Mesenchymal stem cell (in vitro differentiated cells and primary cell): ENCODE data around the gene ACTL9.

Experiments
- DNase-seq: peaks from one replicate; pipeline ENCODE4 v3.0.0-alpha.2; 2013
- H2AFZ ChIP-seq: one replicate; pipeline ENCODE4 v1.6.1; 2013; ENCODE audit warnings: low read depth, mild to moderate bottlenecking, control low read depth, inconsistent platforms, low read length, moderate library complexity
- H2AK5ac ChIP-seq: 2 replicates; pipeline ENCODE4 v1.6.1; 2013; ENCODE audit warnings: low read length, moderate library complexity, mild to moderate bottlenecking, inconsistent platforms; ENCODE audit not compliant: severe bottlenecking
- H2BK120ac ChIP-seq: one replicate; pipeline ENCODE4 v1.6.1; 2013; ENCODE audit warnings: low read depth, mild to moderate bottlenecking, inconsistent platforms, low read length, moderate library complexity
- H2BK12ac ChIP-seq, 2 experiments: one replicate each; pipeline ENCODE4 v1.6.1; 2013; ENCODE audit warnings: inconsistent platforms in 2 of 2, low read length in 2 of 2, mild to moderate bottlenecking in 2 of 2, moderate library complexity in 2 of 2, control low read depth in 1 of 2
- H2BK15ac ChIP-seq: one replicate; pipeline ENCODE4 v1.6.1; 2013; ENCODE audit warnings: mild to moderate bottlenecking, low read depth, inconsistent platforms; ENCODE audit not compliant: poor library complexity, severe bottlenecking
- H2BK5ac ChIP-seq: 2 replicates; pipeline ENCODE4 v1.6.1; 2013; ENCODE audit warnings: low read depth, mild to moderate bottlenecking, low read length, control low read depth, inconsistent platforms; ENCODE audit not compliant: poor library complexity, severe bottlenecking
- H3K14ac ChIP-seq, 2 experiments: one replicate each; pipeline ENCODE4 v1.6.1; 2013; ENCODE audit warnings: inconsistent platforms in 2 of 2, low read length in 2 of 2, control low read depth in 1 of 2, mild to moderate bottlenecking in 1 of 2, moderate library complexity in 1 of 2
- H3K18ac ChIP-seq, 2 experiments: one replicate each; pipeline ENCODE4 v1.6.1; 2013; ENCODE audit warnings: inconsistent platforms in 2 of 2, low read length in 2 of 2, control low read depth in 1 of 2, low read depth in 1 of 2, mild to moderate bottlenecking in 1 of 2
- H3K23ac ChIP-seq, 2 experiments: one replicate each; pipeline ENCODE4 v1.6.1; 2013; ENCODE audit warnings: inconsistent platforms in 2 of 2, low read length in 2 of 2, mild to moderate bottlenecking in 2 of 2, moderate library complexity in 2 of 2, control low read depth in 1 of 2
- H3K27ac ChIP-seq: 2 replicates; pipeline ENCODE4 v1.5.1; 2013; ENCODE audit warnings: mild to moderate bottlenecking, moderate library complexity, low read length, control low read depth, inconsistent platforms; ENCODE audit not compliant: poor library complexity, severe bottlenecking
- H3K27me3 ChIP-seq, 2 experiments: 2 replicates each; pipeline versions ENCODE4 v1.6.1 to v1.7.0; 2013; ENCODE audit warnings: low read length in 2 of 2, mild to moderate bottlenecking in 2 of 2, moderate library complexity in 2 of 2, control low read depth in 1 of 2, inconsistent platforms in 1 of 2; ENCODE audit not compliant: control insufficient read depth in 1 of 2, insufficient read depth in 1 of 2
- H3K36me3 ChIP-seq, 2 experiments: 2 replicates each; pipeline versions ENCODE4 v1.6.1 to v1.7.0; 2013; ENCODE audit warnings: low read length in 2 of 2, control low read depth in 1 of 2, inconsistent platforms in 1 of 2, low read depth in 1 of 2, mild to moderate bottlenecking in 1 of 2; ENCODE audit not compliant: insufficient read depth in 2 of 2, control insufficient read depth in 1 of 2
- H3K4ac ChIP-seq, 2 experiments: one replicate each; pipeline ENCODE4 v1.6.1; 2013; ENCODE audit warnings: inconsistent platforms in 2 of 2, low read length in 2 of 2, mild to moderate bottlenecking in 2 of 2, moderate library complexity in 2 of 2, control low read depth in 1 of 2, low read depth in 1 of 2
- H3K4me1 ChIP-seq: 2 replicates; pipeline ENCODE4 v1.6.1; 2013; ENCODE audit warnings: low read depth, low read length, control low read depth; ENCODE audit not compliant: control insufficient read depth, insufficient read depth
- H3K4me2 ChIP-seq: 2 replicates; pipeline ENCODE4 v1.6.1; 2013; ENCODE audit warnings: low read length, mild to moderate bottlenecking, inconsistent platforms; ENCODE audit not compliant: poor library complexity, severe bottlenecking
- H3K4me3 ChIP-seq, 2 experiments: 2 replicates each; pipeline versions ENCODE4 v1.5.1 to v1.7.0; 2013; ENCODE audit warnings: low read length in 2 of 2, mild to moderate bottlenecking in 2 of 2, control low read depth in 1 of 2, low read depth in 1 of 2; ENCODE audit not compliant: insufficient read depth in 1 of 2
- H3K79me1 ChIP-seq: replicated peaks from 2 replicates; pipeline ENCODE4 v1.6.1; 2013; ENCODE audit warnings: mild to moderate bottlenecking, control low read depth, low read length, inconsistent platforms; ENCODE audit not compliant: poor library complexity, severe bottlenecking
- H3K9ac ChIP-seq: 2 replicates; pipeline ENCODE4 v1.7.0; 2013; ENCODE audit warnings: mild to moderate bottlenecking, low read length, moderate library complexity
- H3K9me3 ChIP-seq: 2 replicates; pipeline ENCODE4 v1.7.0; 2013; ENCODE audit warnings: mild to moderate bottlenecking, low read length; ENCODE audit not compliant: control insufficient read depth
- H4K8ac ChIP-seq: one replicate; pipeline ENCODE4 v1.6.1; 2013; ENCODE audit warnings: inconsistent platforms, mild to moderate bottlenecking, low read length, moderate library complexity
- H4K91ac ChIP-seq: one replicate; pipeline ENCODE4 v1.6.1; 2013; ENCODE audit warnings: mild to moderate bottlenecking, low read length, inconsistent platforms
- WGBS: methylation state at CpG from one replicate; pipeline ENCODE4 v1.1.7; 2013; ENCODE audit warnings: mixed read lengths; 5-methylcytosine and 5-hydroxymethylcytosine counted together

Gene ACTL9

GRCh38 chr19:8686549-8686948 is 12.0 kb downstream of the ACTL9 start:
- Histone ChIP-seq H2AFZ (no peak overlapping the region), H2AK5ac (no peak overlapping the region), H4K8ac (no peak overlapping the region), H3K18ac (no peak overlapping the region), H2BK12ac (no peak overlapping the region), H3K27me3 (no peaks in the 10 kb centered on the region), H2BK15ac (no peak overlapping the region), H3K4me2 (no peak overlapping the region), H3K23ac (no peak overlapping the region), H2BK5ac (no peak overlapping the region), H3K79me1 (no peaks in the 10 kb centered on the region), H4K91ac (no peak overlapping the region), H3K27ac (no peak overlapping the region), H2BK120ac (no peak overlapping the region), H3K9ac (no peak overlapping the region), H3K36me3 (no peaks in the 10 kb centered on the region), H3K9me3 (peaks cover 2% of the 10 kb centered on the region), H3K4ac (no peak overlapping the region), H3K4me1 (no peaks in the 10 kb centered on the region), H3K4me3 (no peak overlapping the region), H3K14ac (no peak overlapping the region)
- WGBS: 47% methylated on average over 5 of the region's 5 CpGs
- DNase-seq: no peak

- no peak overlapping the region for H3K27ac ChIP-seq
- no peak for DNase-seq
- no peaks in the 10 kb centered on the region for H3K79me1 ChIP-seq
- no peak overlapping the region for H2AFZ ChIP-seq
- H2BK12ac ChIP-seq: no peak overlapping the region
- H3K9me3 ChIP-seq: peaks cover 12% of the 10 kb centered on the region
- H4K8ac ChIP-seq: no peak overlapping the region
- no peaks in the 10 kb centered on the region for H3K27me3 ChIP-seq
- no peak overlapping the region for H2BK15ac ChIP-seq
- no peak overlapping the region for H3K4me3 ChIP-seq
- H3K23ac ChIP-seq: no peak overlapping the region
- H3K18ac ChIP-seq: no peak overlapping the region
- H2AK5ac ChIP-seq: no peak overlapping the region
- no peak overlapping the region for H3K9ac ChIP-seq
- H3K4me1 ChIP-seq: no peaks in the 10 kb centered on the region
- no peak overlapping the region for H3K4ac ChIP-seq
- no peak overlapping the region for H2BK5ac ChIP-seq
- H3K4me2 ChIP-seq: no peak overlapping the region
- no peak overlapping the region for H2BK120ac ChIP-seq
- no peak overlapping the region for H3K14ac ChIP-seq
- WGBS: 81% methylated on average over 18 of the region's 21 CpGs
- no peaks in the 10 kb centered on the region for H3K36me3 ChIP-seq
- H4K91ac ChIP-seq: no peak overlapping the region
Measured at GRCh38 chr19:8684001-8684902, 14.3 kb downstream of the ACTL9 start.

GRCh38 chr19:8682931-8683330 is 15.7 kb downstream of the ACTL9 start:
- no peak overlapping the region for H2BK120ac ChIP-seq
- H3K27me3 ChIP-seq: no peaks in the 10 kb centered on the region
- no peak overlapping the region for H3K23ac ChIP-seq
- H3K27ac ChIP-seq: no peak overlapping the region
- H3K18ac ChIP-seq: no peak overlapping the region
- H2BK12ac ChIP-seq: no peak overlapping the region
- no peak overlapping the region for H4K8ac ChIP-seq
- H3K14ac ChIP-seq: no peak overlapping the region
- H3K4me3 ChIP-seq: no peak overlapping the region
- no peak overlapping the region for H2AFZ ChIP-seq
- no peak overlapping the region for H2BK5ac ChIP-seq
- WGBS: 35% methylated on average over 1 of the region's 1 CpG
- DNase-seq: no peak
- H3K4me2 ChIP-seq: no peak overlapping the region
- H3K79me1 ChIP-seq: no peaks in the 10 kb centered on the region
- H3K4ac ChIP-seq: no peak overlapping the region
- no peaks in the 10 kb centered on the region for H3K4me1 ChIP-seq
- H3K9me3 ChIP-seq: peaks cover 15% of the 10 kb centered on the region
- H3K36me3 ChIP-seq: no peaks in the 10 kb centered on the region
- no peak overlapping the region for H2AK5ac ChIP-seq
- H3K9ac ChIP-seq: no peak overlapping the region
- H2BK15ac ChIP-seq: no peak overlapping the region
- no peak overlapping the region for H4K91ac ChIP-seq

DNA sequence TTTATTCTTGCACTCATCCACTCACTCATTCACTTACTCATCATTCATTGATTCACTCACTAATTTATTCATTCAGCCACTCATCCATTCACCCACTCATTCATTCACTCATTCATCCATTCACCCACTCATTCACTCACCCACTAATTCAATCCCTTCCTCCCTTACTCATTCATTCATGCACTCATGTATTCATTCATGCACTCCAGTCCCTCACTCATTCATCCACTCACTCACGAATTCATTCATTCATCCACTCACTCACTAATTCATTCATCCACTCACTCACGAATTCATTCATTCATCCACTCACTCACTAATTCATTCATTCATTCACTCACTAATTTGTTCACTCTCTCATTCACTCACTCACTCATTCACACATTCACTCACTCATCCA is 16.1 kb downstream of the ACTL9 start:
- Histone ChIP-seq H2BK5ac (no peak overlapping the region), H3K14ac (no peak overlapping the region), H3K4ac (no peak overlapping the region), H3K9ac (no peak overlapping the region), H3K27me3 (no peaks in the 10 kb centered on the region), H4K91ac (no peak overlapping the region), H3K9me3 (peaks cover 15% of the 10 kb centered on the region), H3K4me3 (no peak overlapping the region), H4K8ac (no peak overlapping the region), H2BK15ac (no peak overlapping the region), H3K23ac (no peak overlapping the region), H3K4me2 (no peak overlapping the region), H3K27ac (no peak overlapping the region), H2AK5ac (no peak overlapping the region), H2BK120ac (no peak overlapping the region), H2BK12ac (no peak overlapping the region), H2AFZ (no peak overlapping the region), H3K18ac (no peak overlapping the region), H3K4me1 (no peaks in the 10 kb centered on the region), H3K79me1 (no peaks in the 10 kb centered on the region), H3K36me3 (no peaks in the 10 kb centered on the region)
- DNase-seq: no peak
- WGBS: 18% methylated on average over 2 of the region's 2 CpGs
